Cerebellar nuclear complex (tissue), 1 donor: Measurements from ENCODE around the gene SNX18.
A peak's percentile ranks its signal among the peaks of the same experiment; 100 is the strongest.
"Not testable (repeated sequence)": the region's sequence is repeated elsewhere in the genome, so short reads cannot be mapped to it uniquely, and the experiment has no call there.

ENCODE experiments used
- DNase-seq, 2 experiments: peaks; one replicate each; lab custom pipeline; 2025; lab: John Stamatoyannopoulos, UW

The SNX18 gene

GRCh38 chr5:54517512-54518145, at the start of gene SNX18:
TSS of gene SNX18 (plus strand) at chr5:54517759. CDS start at chr5:54517953, 194 bp downstream.
- peak in 1 of 2 experiments; percentile 48 for DNase-seq

- DNase-seq = no peak
Measured at GRCh38 chr5:54469622-54470021, 47.9 kb upstream of the SNX18 start.

GRCh38 chr5:54470128-54470527, 47.4 kb upstream of the SNX18 start:
- no peak for DNase-seq

- no peak for DNase-seq
Measured at GRCh38 chr5:54470677-54471076, 46.9 kb upstream of the SNX18 start.

- DNase-seq = no peak
Measured at GRCh38 chr5:54471398-54471797, 46.2 kb upstream of the SNX18 start.

- DNase-seq = no peak
Measured at GRCh38 chr5:54476682-54477081, 40.9 kb upstream of the SNX18 start.

- DNase-seq = no peak
Measured at GRCh38 chr5:54477941-54478478, 39.5 kb upstream of the SNX18 start.

GRCh38 chr5:54480296-54480695, 37.3 kb upstream of the SNX18 start:
- no peak for DNase-seq

- no peak for DNase-seq
Measured at GRCh38 chr5:54484219-54484894, 33.2 kb upstream of the SNX18 start.

- not testable (repeated sequence) for DNase-seq
Measured at GRCh38 chr5:54485659-54486058, 31.9 kb upstream of the SNX18 start.

GRCh38 chr5:54489648-54489979, 27.9 kb upstream of the SNX18 start:
- DNase-seq = not testable (repeated sequence)

- no peak for DNase-seq
Measured at GRCh38 chr5:54491326-54491725, 26.2 kb upstream of the SNX18 start.

- no peak for DNase-seq
Measured at GRCh38 chr5:54492178-54492577, 25.4 kb upstream of the SNX18 start.

- DNase-seq = no peak
Measured at GRCh38 chr5:54495027-54495426, 22.5 kb upstream of the SNX18 start.

GRCh38 chr5:54514291-54514690, 3.3 kb upstream of the SNX18 start:
- no peak for DNase-seq

GRCh38 chr5:54514841-54515432, 2.6 kb upstream of the SNX18 start:
- DNase-seq = no peak

- DNase-seq = no peak
Measured at GRCh38 chr5:54515634-54516033, 1.9 kb upstream of the SNX18 start.

GRCh38 chr5:54516051-54516655, 1.4 kb upstream of the SNX18 start:
- DNase-seq = no peak

GRCh38 chr5:54517174-54517511, 416 bp upstream of the SNX18 start:
- peak; percentile 3 to 48 for DNase-seq

- no peak for DNase-seq
Measured at GRCh38 chr5:54518146-54518817, 723 bp downstream of the SNX18 start.

- DNase-seq = no peak
Measured at GRCh38 chr5:54518818-54519508, 1.4 kb downstream of the SNX18 start.

- no peak for DNase-seq
Measured at GRCh38 chr5:54519509-54519876, 1.9 kb downstream of the SNX18 start.
